Measurements from ENCODE around the gene KDM5B. TPM values are rescaled to one million over a fixed set of nuclear protein-coding genes. Genes with fewer than 3 reads are reported as not detected.

KDM5B gene
- total and polyA plus RNA-seq, 9 of the 15 experiments (the other 6 are each of a cell fraction or from before 2014, with no cell fraction given): 15.4 to 90.6 (median 57.1) TPM

DNA sequence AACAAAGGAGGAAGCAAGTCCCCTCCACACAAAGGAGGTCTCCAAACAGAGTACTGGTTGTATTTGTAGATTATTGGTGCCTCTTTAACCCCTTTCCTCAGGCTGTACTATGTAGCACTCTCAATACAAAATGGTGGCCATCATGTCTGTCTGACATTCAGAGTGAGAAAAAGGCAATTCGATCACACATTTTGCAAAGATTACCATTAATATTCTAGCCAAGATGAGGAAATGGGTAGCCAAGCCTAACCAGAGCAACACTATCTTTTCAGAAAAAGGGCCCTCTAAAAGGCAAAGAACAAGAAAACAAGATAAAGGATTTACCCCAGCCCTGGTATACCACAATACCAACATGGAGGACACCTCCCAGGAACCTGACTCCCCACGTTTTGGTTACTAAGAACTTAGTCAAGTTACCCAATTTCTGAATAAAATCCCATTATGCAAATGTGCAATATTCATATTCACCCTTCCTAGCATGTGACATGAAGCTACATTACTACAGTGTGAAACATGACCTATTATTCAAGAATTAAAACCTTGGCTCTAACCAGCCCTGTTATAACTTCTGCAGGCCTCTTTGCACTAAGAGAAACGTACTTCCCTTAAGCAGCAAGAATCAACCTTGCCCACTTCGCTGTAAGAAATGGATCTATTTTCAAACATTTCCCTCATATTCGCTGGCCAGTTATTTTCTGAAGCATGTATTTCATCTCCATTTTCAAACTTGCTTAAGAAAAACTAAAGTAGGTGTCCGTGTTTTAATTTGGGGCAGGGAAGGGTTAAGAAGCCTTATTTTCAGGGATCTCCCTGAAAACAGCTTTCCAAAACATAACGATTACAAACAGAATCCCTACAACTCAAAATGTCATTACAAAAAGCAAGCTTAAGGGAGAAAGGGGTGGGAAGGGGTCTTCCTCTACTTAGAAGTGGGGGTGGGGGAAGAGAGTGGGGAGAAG lies 2.1 kb downstream of the KDM5B start (continued):
- TF ChIP-seq, protein P1, sequence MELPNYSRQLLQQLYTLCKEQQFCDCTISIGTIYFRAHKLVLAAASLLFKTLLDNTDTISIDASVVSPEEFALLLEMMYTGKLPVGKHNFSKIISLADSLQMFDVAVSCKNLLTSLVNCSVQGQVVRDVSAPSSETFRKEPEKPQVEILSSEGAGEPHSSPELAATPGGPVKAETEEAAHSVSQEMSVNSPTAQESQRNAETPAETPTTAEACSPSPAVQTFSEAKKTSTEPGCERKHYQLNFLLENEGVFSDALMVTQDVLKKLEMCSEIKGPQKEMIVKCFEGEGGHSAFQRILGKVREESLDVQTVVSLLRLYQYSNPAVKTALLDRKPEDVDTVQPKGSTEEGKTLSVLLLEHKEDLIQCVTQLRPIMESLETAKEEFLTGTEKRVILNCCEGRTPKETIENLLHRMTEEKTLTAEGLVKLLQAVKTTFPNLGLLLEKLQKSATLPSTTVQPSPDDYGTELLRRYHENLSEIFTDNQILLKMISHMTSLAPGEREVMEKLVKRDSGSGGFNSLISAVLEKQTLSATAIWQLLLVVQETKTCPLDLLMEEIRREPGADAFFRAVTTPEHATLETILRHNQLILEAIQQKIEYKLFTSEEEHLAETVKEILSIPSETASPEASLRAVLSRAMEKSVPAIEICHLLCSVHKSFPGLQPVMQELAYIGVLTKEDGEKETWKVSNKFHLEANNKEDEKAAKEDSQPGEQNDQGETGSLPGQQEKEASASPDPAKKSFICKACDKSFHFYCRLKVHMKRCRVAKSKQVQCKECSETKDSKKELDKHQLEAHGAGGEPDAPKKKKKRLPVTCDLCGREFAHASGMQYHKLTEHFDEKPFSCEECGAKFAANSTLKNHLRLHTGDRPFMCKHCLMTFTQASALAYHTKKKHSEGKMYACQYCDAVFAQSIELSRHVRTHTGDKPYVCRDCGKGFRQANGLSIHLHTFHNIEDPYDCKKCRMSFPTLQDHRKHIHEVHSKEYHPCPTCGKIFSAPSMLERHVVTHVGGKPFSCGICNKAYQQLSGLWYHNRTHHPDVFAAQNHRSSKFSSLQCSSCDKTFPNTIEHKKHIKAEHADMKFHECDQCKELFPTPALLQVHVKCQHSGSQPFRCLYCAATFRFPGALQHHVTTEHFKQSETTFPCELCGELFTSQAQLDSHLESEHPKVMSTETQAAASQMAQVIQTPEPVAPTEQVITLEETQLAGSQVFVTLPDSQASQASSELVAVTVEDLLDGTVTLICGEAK (IDR thresholded peaks at IDR 0.05): no peak
- TF ChIP-seq, protein P1 (CRISPR knock-in tag; IDR thresholded peaks at IDR 0.05): no peak
- TF ChIP-seq TAF7 (tag; IDR thresholded peaks at IDR 0.05) (peak; percentile 68), BHLHE40 (IDR thresholded peaks at IDR 0.05; ENCODE audit: low read length) (no peak), GATAD2A (IDR thresholded peaks at IDR 0.05) (no peak), BDP1 (IDR thresholded peaks at IDR 0.05; ENCODE audit: insufficient read depth, insufficient read length) (no peak), ZNF253 (CRISPR knock-in tag; conservative IDR thresholded peaks at IDR 0.05) (no peak), ZNF263 (CRISPR knock-in tag; IDR thresholded peaks at IDR 0.05; ENCODE audit: borderline replicate concordance) (no peak), NFIX (CRISPR knock-in tag; IDR thresholded peaks at IDR 0.05; ENCODE audit: low read depth) (no peak), MEF2D (tag; conservative IDR thresholded peaks at IDR 0.05; ENCODE audit: low read depth) (peak; percentile 85), CREM (IDR thresholded peaks at IDR 0.05; ENCODE audit: low read depth) (no peak), PCBP2 (IDR thresholded peaks at IDR 0.05; ENCODE audit: low read depth, low read length, poor library complexity, severe bottlenecking) (no peak), ZBTB7A (IDR thresholded peaks at IDR 0.05; ENCODE audit: borderline replicate concordance, control insufficient read depth, low read depth, low read length) (no peak; the same call in 1 of the 2 replicates)
- TF ChIP-seq, protein P2, sequence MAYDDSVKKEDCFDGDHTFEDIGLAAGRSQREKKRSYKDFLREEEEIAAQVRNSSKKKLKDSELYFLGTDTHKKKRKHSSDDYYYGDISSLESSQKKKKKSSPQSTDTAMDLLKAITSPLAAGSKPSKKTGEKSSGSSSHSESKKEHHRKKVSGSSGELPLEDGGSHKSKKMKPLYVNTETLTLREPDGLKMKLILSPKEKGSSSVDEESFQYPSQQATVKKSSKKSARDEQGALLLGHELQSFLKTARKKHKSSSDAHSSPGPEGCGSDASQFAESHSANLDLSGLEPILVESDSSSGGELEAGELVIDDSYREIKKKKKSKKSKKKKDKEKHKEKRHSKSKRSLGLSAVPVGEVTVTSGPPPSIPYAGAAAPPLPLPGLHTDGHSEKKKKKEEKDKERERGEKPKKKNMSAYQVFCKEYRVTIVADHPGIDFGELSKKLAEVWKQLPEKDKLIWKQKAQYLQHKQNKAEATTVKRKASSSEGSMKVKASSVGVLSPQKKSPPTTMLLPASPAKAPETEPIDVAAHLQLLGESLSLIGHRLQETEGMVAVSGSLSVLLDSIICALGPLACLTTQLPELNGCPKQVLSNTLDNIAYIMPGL (CRISPR knock-in tag; IDR thresholded peaks at IDR 0.05): no peak
- TF ChIP-seq, protein P3, sequence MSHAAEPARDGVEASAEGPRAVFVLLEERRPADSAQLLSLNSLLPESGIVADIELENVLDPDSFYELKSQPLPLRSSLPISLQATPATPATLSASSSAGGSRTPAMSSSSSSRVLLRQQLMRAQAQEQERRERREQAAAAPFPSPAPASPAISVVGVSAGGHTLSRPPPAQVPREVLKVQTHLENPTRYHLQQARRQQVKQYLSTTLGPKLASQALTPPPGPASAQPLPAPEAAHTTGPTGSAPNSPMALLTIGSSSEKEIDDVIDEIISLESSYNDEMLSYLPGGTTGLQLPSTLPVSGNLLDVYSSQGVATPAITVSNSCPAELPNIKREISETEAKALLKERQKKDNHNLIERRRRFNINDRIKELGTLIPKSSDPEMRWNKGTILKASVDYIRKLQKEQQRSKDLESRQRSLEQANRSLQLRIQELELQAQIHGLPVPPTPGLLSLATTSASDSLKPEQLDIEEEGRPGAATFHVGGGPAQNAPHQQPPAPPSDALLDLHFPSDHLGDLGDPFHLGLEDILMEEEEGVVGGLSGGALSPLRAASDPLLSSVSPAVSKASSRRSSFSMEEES (CRISPR knock-in tag; IDR thresholded peaks at IDR 0.05): no peak; the same call in 1 of the 2 replicates

All from K562 (cell line).